Left hindlimb (tissue), 1 donor: ENCODE data around the gene IDNK.

Experiments used
- DNase-seq: peaks from one replicate; pipeline ENCODE4 v3.0.0-alpha.2; 2018

Gene IDNK

DNA sequence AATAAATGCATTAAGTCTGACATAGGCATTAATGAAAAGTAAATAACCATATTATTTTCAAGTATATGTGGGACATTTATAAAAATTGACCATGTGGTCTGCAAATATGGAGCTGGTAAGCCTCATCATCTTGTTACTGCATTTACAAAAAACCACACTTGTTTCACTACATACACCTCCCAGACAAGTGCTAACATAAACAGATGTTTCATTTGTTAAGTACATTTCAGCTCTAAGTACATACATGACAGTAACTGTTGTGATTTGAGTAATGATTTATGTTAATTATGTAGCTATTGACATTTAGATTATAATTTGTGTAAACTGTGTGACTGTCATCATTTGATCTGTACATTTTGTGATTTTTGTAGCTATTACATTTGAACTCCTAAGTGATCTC lies 13.9 kb downstream of the IDNK start:
- DNase-seq, result no peak

DNA sequence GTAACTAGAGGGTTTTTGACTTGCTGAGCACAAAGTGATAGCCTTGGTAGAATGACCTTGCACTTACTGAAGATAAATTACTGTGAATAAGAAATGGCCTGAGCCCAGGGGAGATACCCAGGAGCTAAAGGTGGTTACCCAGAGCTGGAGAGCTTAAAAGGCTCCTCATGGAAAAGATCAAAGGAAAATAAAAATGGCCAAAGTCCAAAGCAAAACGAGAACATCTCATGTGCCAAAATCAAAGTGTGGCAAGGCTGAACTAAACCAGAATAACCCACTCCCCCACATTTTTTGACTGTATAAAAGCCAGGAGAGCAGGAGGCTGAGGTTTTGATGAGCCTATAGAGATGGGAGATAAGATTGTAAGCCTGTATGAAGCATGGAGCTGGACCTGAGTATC lies 14.4 kb downstream of the IDNK start:
- no peak for DNase-seq

DNA sequence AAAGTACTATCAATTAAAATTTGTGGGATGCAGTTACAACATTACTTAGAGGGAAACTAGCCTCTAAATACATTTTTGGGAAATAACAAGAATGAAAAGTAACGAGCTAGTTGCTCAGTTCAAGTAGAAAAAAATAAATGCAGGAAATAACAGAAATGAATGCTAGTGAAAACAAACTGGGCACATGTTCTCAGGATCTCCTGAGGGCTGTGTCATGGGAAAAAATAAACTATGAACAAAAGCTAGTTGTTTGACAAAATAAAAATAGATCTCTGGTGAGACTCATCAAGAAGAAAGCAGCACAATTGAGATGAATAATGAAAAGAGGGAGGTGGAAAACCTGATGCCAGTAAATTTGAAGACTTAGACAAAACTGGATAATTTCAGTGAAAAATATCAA lies 16.3 kb downstream of the IDNK start:
- no peak for DNase-seq

DNA sequence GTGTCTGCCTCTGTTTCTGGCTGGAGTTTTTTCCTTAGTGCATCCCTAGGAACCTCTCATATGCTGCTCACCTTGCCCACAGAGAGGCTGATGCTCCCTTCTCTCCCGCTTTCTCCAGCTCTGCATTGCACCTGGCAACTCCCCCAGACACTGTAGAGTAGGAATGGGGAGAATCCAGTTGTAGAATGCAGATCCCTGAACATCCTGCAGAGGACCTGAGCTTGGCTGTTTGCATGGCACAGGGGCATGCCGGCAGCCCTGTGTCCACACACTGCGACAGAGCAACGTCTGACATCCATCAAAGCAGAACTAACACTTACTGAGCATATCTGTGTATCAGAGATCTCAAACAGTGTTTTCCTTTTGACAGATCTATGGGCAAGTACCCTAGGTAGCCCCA lies 19.9 kb downstream of the IDNK start:
- no peak for DNase-seq

DNA sequence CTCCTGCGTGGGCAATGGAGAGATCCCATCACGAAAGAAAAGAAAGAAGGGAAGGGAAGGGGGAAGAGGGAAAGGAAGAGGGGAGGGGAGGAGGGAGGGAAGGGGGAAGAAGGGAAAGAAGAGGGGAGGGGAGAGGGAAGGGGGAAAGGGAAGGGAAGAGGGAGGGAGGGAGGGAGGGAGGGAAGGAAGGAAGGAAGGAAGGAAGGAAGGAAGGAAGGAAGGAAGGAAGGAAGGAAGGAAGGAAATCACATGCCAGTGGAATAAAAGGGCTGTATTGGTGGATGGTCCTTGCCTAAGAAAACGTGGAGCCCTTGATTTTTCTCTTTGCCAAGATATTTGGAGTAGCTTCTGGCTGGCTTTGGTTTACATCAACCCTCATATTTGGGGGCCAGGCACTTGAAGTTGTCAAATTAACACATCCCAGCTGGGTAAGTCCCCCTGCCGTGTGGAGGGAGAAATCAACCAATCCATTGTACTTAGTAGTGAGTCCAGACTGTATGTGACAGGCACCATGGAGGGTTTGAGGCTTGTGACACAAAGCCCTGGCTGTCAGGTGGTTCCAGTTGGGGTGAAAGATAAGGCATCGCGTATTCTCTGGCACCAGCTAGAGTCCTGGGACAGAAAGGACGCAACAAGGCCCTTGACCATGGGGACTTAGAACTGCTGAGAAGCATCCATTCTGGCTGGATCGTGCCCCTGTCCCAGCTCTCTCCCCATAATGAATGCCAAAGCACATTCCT lies 23.7 kb downstream of the IDNK start:
- DNase-seq, result no peak

DNA sequence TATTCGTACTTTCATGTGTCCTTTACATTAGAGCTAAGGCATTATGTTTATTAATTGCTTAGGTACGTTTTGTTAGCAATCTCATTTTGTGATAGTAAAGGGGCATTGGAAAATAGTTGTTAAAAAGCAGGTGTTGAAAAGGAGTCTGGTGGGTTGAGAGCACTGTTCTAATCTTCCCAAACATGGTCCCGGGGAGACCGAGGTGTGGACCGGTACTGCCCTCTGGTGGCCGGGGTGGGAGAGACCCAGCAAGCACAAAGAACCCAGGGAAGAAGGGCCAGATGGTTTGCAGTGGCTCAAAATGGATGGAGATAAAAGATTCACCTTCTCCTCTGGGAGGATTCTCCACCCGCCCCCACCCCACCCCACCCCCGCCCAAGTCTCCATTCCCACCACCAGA lies 26.1 kb downstream of the IDNK start:
- DNase-seq, result peak; percentile 34

DNA sequence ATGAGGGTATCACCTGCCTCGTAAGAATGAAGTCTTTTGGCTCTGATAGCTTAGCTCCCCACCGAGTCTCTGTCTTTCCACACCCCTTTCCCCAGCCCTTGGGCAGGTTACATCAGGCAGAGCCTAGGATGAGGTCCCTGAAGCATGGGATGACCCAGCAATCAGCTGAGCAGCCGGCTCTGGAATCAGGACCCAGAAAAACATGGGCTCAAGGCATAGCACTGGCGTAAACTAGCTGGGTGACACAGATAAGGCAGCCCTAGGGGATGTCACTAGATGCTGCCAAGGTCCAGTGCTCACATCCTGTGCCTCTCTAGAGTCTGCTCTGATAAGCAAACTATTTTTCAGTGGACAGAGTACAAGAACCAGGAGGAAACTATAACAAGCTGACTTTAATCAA lies 26.6 kb downstream of the IDNK start:
- DNase-seq, result no peak

DNA sequence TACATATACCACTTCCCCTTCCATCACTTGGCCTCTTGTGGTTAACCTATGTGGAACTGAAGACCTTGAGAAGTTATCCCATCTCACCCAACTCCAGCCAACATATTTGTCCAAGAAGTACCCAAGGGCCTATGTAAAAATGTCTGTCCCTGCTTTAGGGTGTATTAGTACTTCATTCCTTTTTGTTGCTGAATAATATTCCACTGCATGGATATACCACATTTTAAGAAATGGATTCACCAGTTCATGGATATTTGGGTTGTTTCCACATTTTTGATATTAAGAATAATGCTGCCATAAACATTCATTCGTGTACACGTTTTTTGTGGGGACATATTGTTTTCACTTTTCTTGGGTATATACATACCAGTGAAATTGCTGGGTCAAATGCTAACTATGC lies 28.6 kb downstream of the IDNK start:
- DNase-seq, result no peak

DNA sequence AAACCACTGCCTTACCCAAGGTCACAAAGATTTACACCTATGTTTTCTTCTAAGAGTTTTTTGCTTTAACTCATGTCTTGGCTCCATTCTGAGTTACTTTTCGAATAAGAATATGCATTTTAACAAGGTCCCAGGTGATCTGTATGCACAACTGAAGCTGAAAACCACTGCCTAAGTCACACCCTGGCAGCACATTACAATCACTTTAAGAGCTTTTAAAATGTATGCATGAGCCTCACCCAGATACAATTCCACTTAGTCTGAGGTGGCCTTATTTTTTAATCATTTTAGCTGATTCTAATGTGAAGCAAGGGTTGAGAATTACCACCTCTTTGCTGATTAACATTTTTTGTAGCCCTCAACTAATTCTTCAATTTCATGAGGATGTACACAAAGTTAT lies 29.5 kb downstream of the IDNK start:
- no peak for DNase-seq

DNA sequence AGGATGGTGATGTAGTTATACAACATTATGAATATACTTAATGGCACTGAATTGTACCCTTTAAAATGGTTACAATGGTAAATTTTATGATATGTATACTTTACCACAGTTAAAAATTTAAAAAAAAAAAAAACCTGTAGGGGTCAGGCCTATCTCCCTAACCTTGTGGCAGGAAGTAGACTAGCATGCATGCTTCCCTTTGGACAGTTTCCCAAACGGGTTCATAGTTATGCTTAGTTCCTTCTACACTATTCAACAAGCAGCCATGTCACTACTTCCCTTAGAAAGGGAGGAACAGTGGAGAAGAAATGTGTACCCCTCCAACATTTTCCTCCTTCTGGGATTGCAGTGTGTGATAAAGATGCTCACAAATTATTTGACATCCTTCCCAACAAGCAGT lies 32.5 kb downstream of the IDNK start:
- no peak for DNase-seq

DNA sequence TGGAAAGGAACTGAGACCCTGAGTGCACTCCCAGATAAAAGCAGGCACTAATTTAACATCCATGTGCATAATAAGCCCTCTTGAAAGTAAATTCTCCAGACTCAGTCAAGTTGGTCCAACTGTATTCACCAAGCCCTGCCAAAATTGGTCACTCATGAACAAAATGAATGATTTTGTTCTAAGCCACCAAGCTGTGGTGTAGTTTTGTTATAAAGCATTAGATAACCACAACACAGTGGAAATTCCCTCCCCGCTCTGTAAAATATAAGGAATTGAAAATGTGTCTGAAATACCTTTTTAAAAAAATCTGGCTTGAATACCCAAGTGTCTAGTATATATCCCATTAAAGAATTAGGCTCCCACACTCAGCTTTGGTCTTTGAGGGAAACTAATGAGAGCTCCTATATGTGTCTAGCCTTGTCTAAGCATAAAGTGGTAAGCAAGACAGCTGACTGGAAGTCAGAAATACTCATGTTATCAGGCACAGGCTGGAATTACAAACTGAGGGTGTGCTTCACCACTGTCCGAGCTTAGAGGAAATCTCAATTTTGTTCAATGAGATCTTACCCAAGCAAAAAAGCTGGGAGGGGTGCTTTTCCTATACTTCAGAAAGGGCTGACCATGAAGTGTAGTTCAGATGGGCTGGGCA lies 33.2 kb downstream of the IDNK start:
- no peak for DNase-seq

DNA sequence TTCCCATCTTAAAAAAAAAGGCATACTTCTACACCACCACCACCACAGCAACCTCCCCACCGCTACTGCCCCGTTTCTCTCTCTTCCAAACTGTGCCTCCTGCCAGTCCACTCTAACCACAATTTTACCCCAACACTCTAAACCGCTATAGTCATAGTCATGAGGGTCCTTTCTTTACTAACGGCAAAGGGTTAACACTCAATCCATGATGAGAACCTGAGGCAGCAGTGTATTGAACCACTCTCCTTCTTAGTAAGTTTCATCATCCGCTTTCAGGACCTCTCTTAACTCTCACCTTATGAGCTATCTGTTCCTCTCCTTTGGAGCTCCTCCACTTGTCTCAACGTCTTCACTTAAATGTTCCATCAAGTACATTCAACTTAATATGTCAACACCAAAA lies 34.0 kb downstream of the IDNK start:
- DNase-seq, result no peak

DNA sequence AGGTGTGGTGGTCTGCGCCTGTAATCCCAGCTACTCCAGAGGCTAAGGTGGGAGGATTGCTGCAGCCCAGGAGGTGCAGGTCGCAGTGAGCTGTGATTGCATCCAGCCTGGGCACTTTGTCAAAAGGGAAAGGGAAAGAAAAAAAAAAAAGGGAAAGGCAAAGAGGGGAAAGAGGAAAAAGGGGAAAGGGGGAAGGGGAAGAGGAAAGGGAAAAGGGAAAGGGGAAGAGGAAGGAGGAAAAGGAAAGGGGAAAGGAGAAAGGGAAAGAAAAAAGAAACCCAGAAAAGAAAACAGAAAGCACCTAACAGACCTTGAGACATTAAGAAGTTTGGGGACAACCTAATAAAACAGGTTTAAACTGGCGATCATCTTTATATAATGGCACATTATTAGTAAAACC lies 40.0 kb downstream of the IDNK start:
- DNase-seq, result no peak

DNA sequence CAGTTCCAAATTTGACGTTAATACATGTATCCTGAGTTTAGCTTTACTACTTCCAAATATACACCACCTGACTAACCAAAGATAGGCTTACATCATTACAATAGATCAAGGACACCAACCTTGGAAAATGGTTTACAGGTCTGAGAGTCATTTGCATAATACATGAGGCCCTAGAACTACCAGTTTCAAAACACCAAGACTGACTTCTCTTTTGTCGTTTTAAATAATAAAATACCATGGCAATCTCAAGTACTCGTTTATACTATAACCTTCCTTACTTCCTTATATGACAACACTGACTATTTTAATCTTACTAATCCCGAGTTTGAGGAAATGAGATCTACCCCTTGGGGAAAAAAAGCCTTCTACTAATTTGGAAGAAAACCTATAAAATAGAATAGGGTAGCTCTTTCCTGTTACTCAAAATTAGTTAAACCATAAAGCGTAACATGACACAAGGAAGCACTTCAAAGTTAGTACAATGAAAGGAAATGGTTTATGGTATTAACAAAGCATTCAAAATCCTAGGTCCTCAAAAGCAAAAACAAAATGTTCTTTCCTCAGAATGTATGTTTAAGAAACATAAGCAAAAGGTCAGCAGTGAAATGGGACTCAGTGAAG lies 42.7 kb downstream of the IDNK start:
- no peak for DNase-seq

DNA sequence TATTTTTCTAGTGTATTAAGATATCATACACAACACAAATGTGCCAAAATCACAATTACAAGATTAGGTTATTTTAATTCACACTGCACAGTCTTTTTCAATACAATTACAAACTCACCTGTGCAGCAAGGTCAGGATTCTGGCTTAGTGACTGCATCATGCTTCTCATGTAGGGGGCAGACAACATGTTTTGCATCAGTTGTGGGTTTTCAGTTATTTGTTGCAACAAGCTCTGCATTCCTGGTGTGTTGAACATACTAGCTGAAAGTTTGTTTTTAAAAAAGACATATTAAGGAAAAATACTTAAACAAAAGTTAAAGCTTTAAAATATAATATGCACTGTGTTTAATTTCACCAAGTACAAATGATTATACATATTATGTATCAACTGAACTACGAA lies 46.1 kb downstream of the IDNK start:
- no peak for DNase-seq

DNA sequence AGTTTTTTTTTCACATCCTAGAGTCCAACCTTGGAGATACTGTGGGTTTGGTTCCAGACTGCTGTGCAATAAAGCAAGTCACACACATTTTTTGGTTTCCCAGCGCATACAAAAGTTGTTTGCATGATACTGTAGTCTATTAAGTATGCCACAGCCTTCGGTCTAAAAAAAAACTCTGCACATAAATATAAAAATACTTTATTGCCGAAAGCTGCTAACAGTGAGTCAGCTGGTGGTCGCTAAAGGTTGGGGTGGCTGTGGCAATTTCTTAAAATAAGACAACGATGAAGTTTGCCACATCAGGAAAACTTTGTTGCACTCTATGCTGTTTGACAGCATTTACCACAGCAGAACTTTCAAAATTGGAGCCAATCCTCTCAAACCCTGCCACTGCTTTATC lies 47.4 kb downstream of the IDNK start:
- DNase-seq, result no peak

DNA sequence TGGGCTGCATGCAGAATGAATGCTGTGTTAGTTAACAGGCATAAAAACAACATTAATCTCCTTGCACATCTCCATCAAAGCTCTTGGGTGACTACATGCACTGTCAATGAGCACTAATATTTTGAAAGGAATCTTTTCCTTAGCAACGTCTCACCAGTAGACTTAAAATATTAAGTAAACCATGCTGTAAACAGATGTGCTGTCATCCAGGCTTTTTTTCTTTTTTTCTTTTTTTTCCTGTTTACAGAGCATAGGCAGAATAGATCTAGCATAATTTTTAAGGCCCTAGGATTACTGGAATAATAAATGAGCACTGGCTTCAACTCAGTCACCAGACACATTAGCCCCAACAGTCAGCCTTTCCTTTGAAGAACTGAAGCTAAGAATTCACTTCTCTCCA lies 48.5 kb downstream of the IDNK start:
- no peak for DNase-seq

DNA sequence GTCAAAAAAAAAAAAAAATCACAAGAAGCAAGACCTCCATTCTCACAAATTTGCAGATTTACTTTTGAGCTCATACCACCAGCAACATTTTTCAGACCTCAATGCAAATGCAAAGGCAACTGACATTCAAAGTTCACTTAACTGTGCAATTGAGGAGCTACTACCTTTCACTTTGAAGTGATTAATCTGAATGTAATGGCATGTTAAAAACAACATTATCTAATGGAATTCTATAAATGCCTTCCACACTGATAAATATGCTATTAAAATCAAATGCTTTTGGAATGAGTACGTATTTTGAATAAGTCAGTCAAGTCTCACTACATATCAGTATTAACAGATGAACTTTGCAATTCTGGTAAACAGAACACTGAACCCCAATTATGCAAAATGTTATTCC lies 52.5 kb downstream of the IDNK start:
- no peak for DNase-seq

DNA sequence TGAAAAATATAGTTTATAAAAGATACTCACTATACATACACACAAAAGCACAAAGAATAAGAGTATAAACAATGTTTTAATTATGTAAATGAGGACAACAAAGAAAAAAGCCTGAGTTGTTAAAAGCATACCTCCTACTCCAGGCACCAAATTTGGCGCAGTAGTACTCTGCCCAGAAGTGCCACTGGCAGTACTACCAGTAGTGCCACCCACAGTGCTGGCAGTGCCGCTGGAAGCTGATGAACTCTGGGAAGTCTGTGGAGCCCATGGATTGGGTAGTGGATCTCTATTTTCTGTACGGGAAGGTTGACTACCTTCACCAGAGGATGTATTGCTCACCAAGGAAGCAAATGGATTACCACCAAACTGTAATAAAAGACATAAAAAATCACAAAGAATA lies 54.7 kb downstream of the IDNK start:
- no peak for DNase-seq

DNA sequence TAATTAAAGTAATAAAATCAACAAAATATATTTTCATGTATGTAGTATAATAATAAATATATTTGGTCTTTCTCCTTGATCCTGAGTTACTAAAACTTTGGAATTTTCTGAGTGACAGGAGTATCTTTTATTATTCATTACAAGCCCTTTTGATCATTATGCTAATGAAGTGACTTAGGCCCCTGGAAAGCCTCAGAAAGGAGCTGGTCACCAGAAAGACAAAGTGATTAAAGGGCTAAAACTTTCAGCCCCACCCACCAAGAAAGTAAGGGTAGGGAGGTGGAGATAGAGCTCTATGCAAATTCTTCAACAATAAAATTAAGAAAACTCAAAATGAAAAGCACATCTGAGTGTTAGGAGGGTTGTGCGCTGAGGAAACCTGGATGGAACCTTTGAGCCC lies 57.3 kb downstream of the IDNK start:
- no peak for DNase-seq

DNA sequence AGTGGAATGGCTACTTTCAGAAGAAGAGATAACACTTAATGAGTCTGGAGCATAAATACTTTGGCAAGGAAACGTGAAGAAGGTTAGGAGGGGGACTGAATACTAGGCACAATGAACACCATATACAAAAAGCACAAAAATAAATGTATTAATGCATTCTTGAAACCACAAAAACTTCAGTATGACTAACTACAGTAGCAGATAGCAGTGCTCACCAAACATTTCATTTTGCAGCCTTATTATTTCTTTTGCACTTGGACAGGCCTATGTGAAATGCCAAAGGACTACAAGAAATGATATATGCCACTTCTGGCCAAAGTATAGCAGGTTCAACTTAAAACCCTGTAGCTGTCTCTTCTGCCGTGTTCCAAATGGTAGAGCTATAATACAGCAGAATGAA lies 58.5 kb downstream of the IDNK start:
- no peak for DNase-seq

DNA sequence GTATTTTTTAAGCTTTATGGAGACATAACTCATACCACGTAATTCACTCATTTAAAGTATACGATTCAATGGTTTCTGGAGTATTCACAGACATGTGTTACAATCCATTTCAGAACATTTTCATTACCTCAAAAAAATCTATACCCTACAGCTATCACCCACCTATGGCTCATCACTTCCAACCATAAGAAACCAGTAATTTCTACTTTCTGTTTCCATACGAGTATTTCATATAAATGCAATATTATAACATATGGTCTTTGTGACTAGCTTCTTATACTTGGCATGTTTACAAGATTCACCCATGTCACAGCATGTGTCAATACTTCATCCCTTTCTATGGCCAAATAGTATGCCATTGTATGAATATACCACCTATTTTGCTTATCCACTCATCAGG lies 66.0 kb downstream of the IDNK start:
- no peak for DNase-seq

DNA sequence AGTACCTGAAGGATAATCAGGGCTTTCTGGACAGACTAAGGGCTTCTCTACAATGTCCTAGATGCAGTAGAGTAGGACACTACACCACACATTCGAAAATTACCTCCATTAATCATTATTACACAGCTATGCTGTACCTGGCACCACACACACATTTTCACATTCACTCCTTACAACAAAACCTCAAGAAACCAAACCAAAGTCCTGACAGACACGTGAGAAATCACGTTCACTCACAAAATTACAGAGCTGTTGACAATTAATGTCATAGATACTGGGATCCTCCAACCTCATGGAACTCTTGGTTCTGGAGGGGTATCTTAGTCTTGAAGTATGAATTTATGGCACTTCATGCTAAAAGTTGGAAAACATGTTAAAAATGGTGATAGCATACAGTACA lies 68.5 kb downstream of the IDNK start:
- DNase-seq, result no peak
